ENCODE measurements around the gene UBTD1.

Gene UBTD1

GRCh38 chr10:97459933-97460332, 38.8 kb upstream of the UBTD1 start:
- Histone ChIP-seq H4K91ac (ENCODE audit: low read depth, low read length, poor library complexity) (no peak overlapping the region), H3K23ac (ENCODE audit: low read depth, low read length, poor library complexity) (no peak overlapping the region), H3K4ac (ENCODE audit: low read length) (no peak overlapping the region), H2BK12ac (ENCODE audit: low read length) (no peak overlapping the region), H3K27me3 (ENCODE audit: control insufficient read depth in 3 of 3, insufficient read depth in 3 of 3, low read depth in 1 of 3, low read length in 3 of 3) (no peaks in the 10 kb centered on the region), H3K36me3 (replicated peaks in 1 of 2; ENCODE audit: control insufficient read depth in 2 of 2, insufficient read depth in 2 of 2, low read length in 2 of 2) (peaks cover 63 to 99% of the 10 kb centered on the region in 2 donors), H4K8ac (ENCODE audit: low read depth, low read length) (no peak overlapping the region), H3K14ac (ENCODE audit: low read length) (no peak overlapping the region), H3K9ac (ENCODE audit: low read depth, low read length, poor library complexity) (no peak overlapping the region), H3K4me3 (ENCODE audit: low read length in 2 of 2) (no peak overlapping the region), H3K18ac (ENCODE audit: low read length) (no peak overlapping the region), H2BK15ac (ENCODE audit: low read length) (no peak overlapping the region), H3K79me1 (ENCODE audit: low read depth, low read length) (peaks cover 2% of the 10 kb centered on the region), H3K9me3 (replicated peaks in 1 of 2; ENCODE audit: control insufficient read depth in 2 of 2, insufficient read depth in 1 of 2, low read depth in 1 of 2, low read length in 2 of 2) (no peaks in the 10 kb centered on the region), H3K27ac (replicated peaks; ENCODE audit: low read length) (no peak overlapping the region), H2BK5ac (ENCODE audit: low read length) (no peak overlapping the region), H2BK120ac (ENCODE audit: low read depth, low read length) (no peak overlapping the region), H2AFZ (ENCODE audit: low read length) (no peak overlapping the region), H3K4me1 (ENCODE audit: control insufficient read depth in 2 of 2, insufficient read depth in 1 of 2, low read depth in 1 of 2, low read length in 2 of 2) (no peaks in the 10 kb centered on the region), H2AK5ac (ENCODE audit: low read depth, low read length) (no peak overlapping the region), H3K4me2 (ENCODE audit: insufficient read depth, low read length, poor library complexity, severe bottlenecking) (no peak overlapping the region)
- no peak for DNase-seq (ENCODE audit: low spot score)
- no CpG with 5 or more reads among the region's 7 CpGs for WGBS, 2 donors (ENCODE audit: extremely low coverage in 2 of 2, insufficient read length in 2 of 2, insufficient replicate concordance in 1 of 2)

- Histone ChIP-seq H4K91ac (ENCODE audit: low read depth, low read length, poor library complexity) (no peak overlapping the region), H3K23ac (ENCODE audit: low read depth, low read length, poor library complexity) (no peak overlapping the region), H3K18ac (ENCODE audit: low read length) (no peak overlapping the region), H3K4me3 (ENCODE audit: low read length in 2 of 2) (no peak overlapping the region), H2BK15ac (ENCODE audit: low read length) (no peak overlapping the region), H3K9me3 (replicated peaks in 1 of 2; ENCODE audit: control insufficient read depth in 2 of 2, insufficient read depth in 1 of 2, low read depth in 1 of 2, low read length in 2 of 2) (no peaks in the 10 kb centered on the region), H3K27me3 (ENCODE audit: control insufficient read depth in 3 of 3, insufficient read depth in 3 of 3, low read depth in 1 of 3, low read length in 3 of 3) (no peaks in the 10 kb centered on the region), H3K79me1 (ENCODE audit: low read depth, low read length) (no peaks in the 10 kb centered on the region), H2AFZ (ENCODE audit: low read length) (no peak overlapping the region), H2BK12ac (ENCODE audit: low read length) (no peak overlapping the region), H2BK5ac (ENCODE audit: low read length) (no peak overlapping the region), H3K4me1 (ENCODE audit: control insufficient read depth in 2 of 2, insufficient read depth in 1 of 2, low read depth in 1 of 2, low read length in 2 of 2) (no peaks in the 10 kb centered on the region), H2BK120ac (ENCODE audit: low read depth, low read length) (no peak overlapping the region), H4K8ac (ENCODE audit: low read depth, low read length) (no peak overlapping the region), H3K9ac (ENCODE audit: low read depth, low read length, poor library complexity) (no peak overlapping the region), H3K4ac (ENCODE audit: low read length) (no peak overlapping the region), H3K4me2 (ENCODE audit: insufficient read depth, low read length, poor library complexity, severe bottlenecking) (no peak overlapping the region), H3K14ac (ENCODE audit: low read length) (no peak overlapping the region), H3K36me3 (replicated peaks in 1 of 2; ENCODE audit: control insufficient read depth in 2 of 2, insufficient read depth in 2 of 2, low read length in 2 of 2) (peaks cover 69 to 98% of the 10 kb centered on the region in 2 donors), H3K27ac (replicated peaks; ENCODE audit: low read length) (no peak overlapping the region), H2AK5ac (ENCODE audit: low read depth, low read length) (no peak overlapping the region)
- no peak for DNase-seq (ENCODE audit: low spot score)
- WGBS, 2 donors (ENCODE audit: extremely low coverage in 2 of 2, insufficient read length in 2 of 2, insufficient replicate concordance in 1 of 2) = no CpG with 5 or more reads among the region's 2 CpGs
Measured at GRCh38 chr10:97462309-97462708, 36.4 kb upstream of the UBTD1 start.

GRCh38 chr10:97463363-97464132, 35.2 kb upstream of the UBTD1 start:
- H2BK15ac ChIP-seq (ENCODE audit: low read length) = no peak overlapping the region
- no peak overlapping the region for H2AFZ ChIP-seq (ENCODE audit: low read length)
- H3K4me3 ChIP-seq (ENCODE audit: low read length in 2 of 2) = no peak overlapping the region
- H3K27me3 ChIP-seq (ENCODE audit: control insufficient read depth in 3 of 3, insufficient read depth in 3 of 3, low read depth in 1 of 3, low read length in 3 of 3) = no peaks in the 10 kb centered on the region
- H3K36me3 ChIP-seq (replicated peaks in 1 of 2; ENCODE audit: control insufficient read depth in 2 of 2, insufficient read depth in 2 of 2, low read length in 2 of 2) = peaks cover 69 to 100% of the 10 kb centered on the region in 2 donors
- no peaks in the 10 kb centered on the region for H3K79me1 ChIP-seq (ENCODE audit: low read depth, low read length)
- no peak overlapping the region for H3K4me2 ChIP-seq (ENCODE audit: insufficient read depth, low read length, poor library complexity, severe bottlenecking)
- H2AK5ac ChIP-seq (ENCODE audit: low read depth, low read length) = no peak overlapping the region
- H3K4me1 ChIP-seq (ENCODE audit: control insufficient read depth in 2 of 2, insufficient read depth in 1 of 2, low read depth in 1 of 2, low read length in 2 of 2) = no peaks in the 10 kb centered on the region
- H2BK120ac ChIP-seq (ENCODE audit: low read depth, low read length) = no peak overlapping the region
- no peak overlapping the region for H4K91ac ChIP-seq (ENCODE audit: low read depth, low read length, poor library complexity)
- no peak overlapping the region for H4K8ac ChIP-seq (ENCODE audit: low read depth, low read length)
- no peak overlapping the region for H2BK12ac ChIP-seq (ENCODE audit: low read length)
- no CpG with 5 or more reads among the region's 4 CpGs for WGBS, 2 donors (ENCODE audit: extremely low coverage in 2 of 2, insufficient read length in 2 of 2, insufficient replicate concordance in 1 of 2)
- H3K23ac ChIP-seq (ENCODE audit: low read depth, low read length, poor library complexity) = no peak overlapping the region
- H3K27ac ChIP-seq (replicated peaks; ENCODE audit: low read length) = no peak overlapping the region
- no peak overlapping the region for H3K18ac ChIP-seq (ENCODE audit: low read length)
- H3K14ac ChIP-seq (ENCODE audit: low read length) = no peak overlapping the region
- H3K9me3 ChIP-seq (replicated peaks in 1 of 2; ENCODE audit: control insufficient read depth in 2 of 2, insufficient read depth in 1 of 2, low read depth in 1 of 2, low read length in 2 of 2) = no peaks in the 10 kb centered on the region
- peak; percentile 39 for DNase-seq (ENCODE audit: low spot score)
- no peak overlapping the region for H2BK5ac ChIP-seq (ENCODE audit: low read length)
- H3K4ac ChIP-seq (ENCODE audit: low read length) = no peak overlapping the region
- H3K9ac ChIP-seq (ENCODE audit: low read depth, low read length, poor library complexity) = no peak overlapping the region

- H3K27ac ChIP-seq (replicated peaks; ENCODE audit: low read length) = no peak overlapping the region
Measured at GRCh38 chr10:97464226-97464625, 34.5 kb upstream of the UBTD1 start.

More at GRCh38 chr10:97464226-97464625, 34.5 kb upstream of the UBTD1 start:
- no peak overlapping the region for H3K4ac ChIP-seq (ENCODE audit: low read length)
- H3K36me3 ChIP-seq (replicated peaks in 1 of 2; ENCODE audit: control insufficient read depth in 2 of 2, insufficient read depth in 2 of 2, low read length in 2 of 2) = peaks cover 67 to 99% of the 10 kb centered on the region in 2 donors
- no peaks in the 10 kb centered on the region for H3K27me3 ChIP-seq (ENCODE audit: control insufficient read depth in 3 of 3, insufficient read depth in 3 of 3, low read depth in 1 of 3, low read length in 3 of 3)
- no peak overlapping the region for H3K4me3 ChIP-seq (ENCODE audit: low read length in 2 of 2)
- no peak overlapping the region for H2BK120ac ChIP-seq (ENCODE audit: low read depth, low read length)
- no CpG with 5 or more reads among the region's 1 CpG for WGBS, 2 donors (ENCODE audit: extremely low coverage in 2 of 2, insufficient read length in 2 of 2, insufficient replicate concordance in 1 of 2)
- H3K18ac ChIP-seq (ENCODE audit: low read length) = no peak overlapping the region
- H3K4me1 ChIP-seq (ENCODE audit: control insufficient read depth in 2 of 2, insufficient read depth in 1 of 2, low read depth in 1 of 2, low read length in 2 of 2) = no peaks in the 10 kb centered on the region
- no peak overlapping the region for H3K4me2 ChIP-seq (ENCODE audit: insufficient read depth, low read length, poor library complexity, severe bottlenecking)
- no peak overlapping the region for H2BK5ac ChIP-seq (ENCODE audit: low read length)
- no peak overlapping the region for H2BK12ac ChIP-seq (ENCODE audit: low read length)
- no peak for DNase-seq (ENCODE audit: low spot score)
- no peak overlapping the region for H3K14ac ChIP-seq (ENCODE audit: low read length)
- no peak overlapping the region for H4K91ac ChIP-seq (ENCODE audit: low read depth, low read length, poor library complexity)
- no peak overlapping the region for H2AFZ ChIP-seq (ENCODE audit: low read length)
- H3K79me1 ChIP-seq (ENCODE audit: low read depth, low read length) = no peaks in the 10 kb centered on the region
- no peak overlapping the region for H3K9ac ChIP-seq (ENCODE audit: low read depth, low read length, poor library complexity)
- H4K8ac ChIP-seq (ENCODE audit: low read depth, low read length) = no peak overlapping the region
- no peak overlapping the region for H2AK5ac ChIP-seq (ENCODE audit: low read depth, low read length)
- H3K23ac ChIP-seq (ENCODE audit: low read depth, low read length, poor library complexity) = no peak overlapping the region
- H2BK15ac ChIP-seq (ENCODE audit: low read length) = no peak overlapping the region
- no peaks in the 10 kb centered on the region for H3K9me3 ChIP-seq (replicated peaks in 1 of 2; ENCODE audit: control insufficient read depth in 2 of 2, insufficient read depth in 1 of 2, low read depth in 1 of 2, low read length in 2 of 2)
